ENCODE measurements around the gene PPP1R13L. TPM values are rescaled to one million over a fixed set of nuclear protein-coding genes. Genes with fewer than 3 reads are reported as not detected.

The PPP1R13L gene
- total RNA-seq, 1 donor from 2014 or later, result 67.9 TPM

GRCh38 chr19:45348367-45349125 lies 56.3 kb downstream of the PPP1R13L start:
- intact Hi-C loops (cut with DNase I), result no loop called here

GRCh38 chr19:45347570-45348366 lies 57.1 kb downstream of the PPP1R13L start:
- intact Hi-C loops (cut with DNase I), result no loop called here
- TF ChIP-seq CTCF (IDR thresholded peaks at IDR 0.05), result no peak
- H3K9me3 ChIP-seq, result no peaks in the 10 kb centered on the region
- H3K4me1 ChIP-seq, result no peaks in the 10 kb centered on the region
- no peak for DNase-seq
- no peak overlapping the region for H3K27ac ChIP-seq
- no peak overlapping the region for H3K4me3 ChIP-seq
- H3K36me3 ChIP-seq, result peaks cover 11% of the 10 kb centered on the region
- H3K27me3 ChIP-seq, result peaks cover 32% of the 10 kb centered on the region
- no peak for ATAC-seq

More at GRCh38 chr19:45348367-45349125, 56.3 kb downstream of the PPP1R13L start:
- H3K36me3 ChIP-seq, result peaks cover 11% of the 10 kb centered on the region
- no peaks in the 10 kb centered on the region for H3K9me3 ChIP-seq
- H3K4me1 ChIP-seq, result no peaks in the 10 kb centered on the region
- no peak overlapping the region for H3K4me3 ChIP-seq
- no peak overlapping the region for H3K27ac ChIP-seq
- DNase-seq (no peak), ATAC-seq (no peak)
- H3K27me3 ChIP-seq, result peaks cover 32% of the 10 kb centered on the region
- TF ChIP-seq CTCF (IDR thresholded peaks at IDR 0.05), result no peak

- no peaks in the 10 kb centered on the region for H3K4me1 ChIP-seq
- no peak for DNase-seq
Measured at GRCh38 chr19:45346449-45346848, 58.4 kb downstream of the PPP1R13L start.

GRCh38 chr19:45345506-45345860 lies 59.4 kb downstream of the PPP1R13L start:
- intact Hi-C loops (cut with DNase I), result no loop called here
- no peak overlapping the region for H3K4me3 ChIP-seq
- H3K27ac ChIP-seq, result no peak overlapping the region
- H3K27me3 ChIP-seq, result peaks cover 37% of the 10 kb centered on the region
- DNase-seq (no peak), ATAC-seq (no peak)
- no peak for TF ChIP-seq CTCF (IDR thresholded peaks at IDR 0.05)
- H3K36me3 ChIP-seq, result no peaks in the 10 kb centered on the region
- no peaks in the 10 kb centered on the region for H3K9me3 ChIP-seq
- no peaks in the 10 kb centered on the region for H3K4me1 ChIP-seq

More at GRCh38 chr19:45346449-45346848, 58.4 kb downstream of the PPP1R13L start:
- H3K4me3 ChIP-seq, result no peak overlapping the region
- peaks cover 2% of the 10 kb centered on the region for H3K36me3 ChIP-seq
- intact Hi-C loops (cut with DNase I), result no loop called here
- no peak overlapping the region for H3K27ac ChIP-seq
- TF ChIP-seq CTCF (IDR thresholded peaks at IDR 0.05), result no peak
- ATAC-seq, result no peak
- H3K27me3 ChIP-seq, result peaks cover 32% of the 10 kb centered on the region
- no peaks in the 10 kb centered on the region for H3K9me3 ChIP-seq

- TF ChIP-seq CTCF (IDR thresholded peaks at IDR 0.05), result no peak
- Histone ChIP-seq H3K4me3 (no peak overlapping the region), H3K36me3 (no peaks in the 10 kb centered on the region), H3K27ac (no peak overlapping the region), H3K4me1 (no peaks in the 10 kb centered on the region), H3K27me3 (peaks cover 43% of the 10 kb centered on the region), H3K9me3 (no peaks in the 10 kb centered on the region)
- ATAC-seq (no peak), DNase-seq (no peak)
- intact Hi-C loops (cut with DNase I), result no loop called here
Measured at GRCh38 chr19:45344621-45345505, 60.0 kb downstream of the PPP1R13L start.

Data from upper lobe of right lung (tissue), 1 donor.